Central memory CD8-positive, alpha-beta T cell (primary cell): Measurements from ENCODE around the gene MPP4.

Source experiments
- ATAC-seq: fragments of 150-1000 bp; cut with Tn5 transposase; replicated peaks from 2 replicates; pipeline ENCODE4 v1.10.0; 2022; ENCODE audit warnings: mild to moderate bottlenecking, moderate FRiP score, moderate number of reproducible peaks; ENCODE audit not compliant: poor library complexity, severe bottlenecking; ENCODE audit errors: extremely low read depth
- DNase-seq, 2 donors: peaks; one replicate each; pipeline ENCODE4 v3.0.0; 2021; ENCODE audit warnings: low spot score in 2 of 2
- H3K27ac Mint-ChIP-seq: one replicate; pipeline ENCODE4 v1.8.0; 2022; ENCODE audit warnings: low read depth, mild to moderate bottlenecking, moderate library complexity, mixed read lengths
- H3K27me3 Mint-ChIP-seq: one replicate; pipeline ENCODE4 v1.8.0; 2022; ENCODE audit warnings: mixed read lengths
- H3K36me3 Mint-ChIP-seq: one replicate; pipeline ENCODE4 v1.8.0; 2022; ENCODE audit warnings: mild to moderate bottlenecking, moderate library complexity, mixed read lengths; ENCODE audit not compliant: insufficient read depth
- H3K4me1 Mint-ChIP-seq: one replicate; pipeline ENCODE4 v1.8.0; 2022; ENCODE audit warnings: mixed read lengths
- H3K4me3 Mint-ChIP-seq: one replicate; pipeline ENCODE4 v1.8.0; 2022; ENCODE audit warnings: mild to moderate bottlenecking, moderate library complexity, mixed read lengths
- H3K9me3 Mint-ChIP-seq: one replicate; pipeline ENCODE4 v1.8.0; 2022; ENCODE audit warnings: mixed read lengths

The MPP4 gene

DNA sequence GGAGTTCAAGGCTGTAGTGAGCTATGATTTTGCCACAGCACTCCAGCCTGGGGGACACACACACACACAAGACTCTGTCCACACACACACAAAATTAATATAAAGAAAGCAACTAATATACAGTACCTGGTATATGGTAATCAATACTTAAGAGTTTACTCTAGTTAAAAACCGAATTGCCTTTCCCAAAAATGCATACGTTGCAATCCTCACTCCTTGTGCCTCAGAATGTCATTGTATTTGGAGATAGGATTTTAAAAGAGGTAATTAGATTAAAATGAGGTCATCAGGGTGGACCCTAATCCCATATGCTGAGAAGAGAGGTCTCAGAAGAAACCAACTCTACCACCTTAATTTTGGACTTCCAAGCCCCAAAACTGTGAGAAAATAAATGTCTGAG, 90.9 kb downstream of the MPP4 start:
- H3K4me3 Mint-ChIP-seq = no peak overlapping the region
- H3K9me3 Mint-ChIP-seq = no peaks in the 10 kb centered on the region
- DNase-seq (no peak), ATAC-seq (no peak)
- H3K4me1 Mint-ChIP-seq = no peaks in the 10 kb centered on the region
- peaks cover 68% of the 10 kb centered on the region for H3K27me3 Mint-ChIP-seq
- no peak overlapping the region for H3K27ac Mint-ChIP-seq
- no peaks in the 10 kb centered on the region for H3K36me3 Mint-ChIP-seq

GRCh38 chr2:201600906-201601305, 97.5 kb downstream of the MPP4 start:
- no peak overlapping the region for H3K4me3 Mint-ChIP-seq
- H3K27me3 Mint-ChIP-seq = peaks cover 59% of the 10 kb centered on the region
- no peaks in the 10 kb centered on the region for H3K4me1 Mint-ChIP-seq
- no peaks in the 10 kb centered on the region for H3K36me3 Mint-ChIP-seq
- no peak for ATAC-seq
- H3K27ac Mint-ChIP-seq = no peak overlapping the region
- H3K9me3 Mint-ChIP-seq = peaks cover 20% of the 10 kb centered on the region
- DNase-seq = no peak

DNA sequence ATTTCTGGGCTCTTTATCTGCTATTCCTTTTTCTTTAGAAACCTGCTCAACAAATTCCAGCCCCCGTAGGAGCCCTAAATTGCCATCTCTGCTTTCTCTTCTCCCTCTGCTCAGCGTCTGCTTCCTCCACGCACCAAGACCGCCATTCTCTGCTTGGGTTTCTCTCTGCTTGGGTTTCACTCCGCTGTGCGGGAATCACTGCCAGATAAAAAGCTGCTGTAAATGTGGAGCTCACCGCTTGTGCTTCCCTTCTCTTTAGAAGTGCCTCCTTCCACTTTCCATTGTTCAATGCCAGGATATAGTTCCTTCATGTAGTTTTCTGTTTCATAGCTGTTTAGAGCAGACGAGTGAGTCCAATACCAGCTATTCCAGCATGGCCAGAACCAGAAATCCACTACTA, 101.0 kb downstream of the MPP4 start:
- Mint-ChIP-seq H3K36me3 (peaks cover 2% of the 10 kb centered on the region), H3K27ac (no peak overlapping the region), H3K4me1 (no peaks in the 10 kb centered on the region), H3K27me3 (peaks cover 34% of the 10 kb centered on the region), H3K9me3 (peaks cover 20% of the 10 kb centered on the region), H3K4me3 (no peak overlapping the region)
- ATAC-seq = no peak
- DNase-seq = no peak
